Measurements from ENCODE around the gene WDSUB1. TPM values are rescaled to one million over a fixed set of nuclear protein-coding genes. Genes with fewer than 3 reads are reported as not detected.

Gene WDSUB1
- total and polyA plus RNA-seq, 8 donors: 11.3 to 17.9 (median 14.7) TPM

DNA sequence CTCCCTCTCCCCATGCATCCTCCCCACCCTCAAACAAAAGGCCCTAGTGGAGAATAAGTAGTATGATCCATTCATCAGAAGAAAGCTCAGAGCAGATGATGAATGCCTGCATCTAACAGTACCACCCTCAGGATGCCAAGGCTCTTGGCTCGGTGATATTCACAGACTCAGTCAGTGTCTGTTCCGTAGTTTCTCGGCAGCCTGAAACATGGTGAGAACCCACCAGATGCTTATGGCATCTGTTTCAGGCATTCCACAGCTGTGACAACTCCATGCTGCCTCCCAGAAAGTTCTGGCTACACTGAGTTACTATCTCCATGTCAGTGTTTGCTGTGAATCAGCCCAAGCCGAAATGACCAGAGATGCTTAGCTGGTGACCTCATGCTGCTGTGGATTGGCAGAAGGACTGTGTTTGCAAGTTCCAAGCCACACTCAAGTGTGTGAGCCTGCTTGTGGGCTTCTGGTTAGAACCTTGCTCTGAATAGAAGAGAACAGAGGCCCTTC, 83.9 kb downstream of the WDSUB1 start:
- peaks cover 0 to 32% of the 10 kb centered on the region in 2 donors for H3K36me3 ChIP-seq
- no peak overlapping the region for H3K4me3 ChIP-seq
- peak; percentile 75 for ATAC-seq
- peak overlapping the region in 1 of 2 donors; percentile 73 for H3K27ac ChIP-seq
- H3K4me1 ChIP-seq: peaks cover 8 to 22% of the 10 kb centered on the region in 2 donors
- DNase-seq: peak in 3 of 4 donors; percentile 61 to 78 (median 62)
- no peaks in the 10 kb centered on the region for H3K9me3 ChIP-seq
- no peaks in the 10 kb centered on the region for H3K27me3 ChIP-seq
- peak in 1 of 2 donors; percentile 12 for TF ChIP-seq CTCF (IDR thresholded peaks at IDR 0.05)
- intact Hi-C loops (cut with DNase I): no loop called here

DNA sequence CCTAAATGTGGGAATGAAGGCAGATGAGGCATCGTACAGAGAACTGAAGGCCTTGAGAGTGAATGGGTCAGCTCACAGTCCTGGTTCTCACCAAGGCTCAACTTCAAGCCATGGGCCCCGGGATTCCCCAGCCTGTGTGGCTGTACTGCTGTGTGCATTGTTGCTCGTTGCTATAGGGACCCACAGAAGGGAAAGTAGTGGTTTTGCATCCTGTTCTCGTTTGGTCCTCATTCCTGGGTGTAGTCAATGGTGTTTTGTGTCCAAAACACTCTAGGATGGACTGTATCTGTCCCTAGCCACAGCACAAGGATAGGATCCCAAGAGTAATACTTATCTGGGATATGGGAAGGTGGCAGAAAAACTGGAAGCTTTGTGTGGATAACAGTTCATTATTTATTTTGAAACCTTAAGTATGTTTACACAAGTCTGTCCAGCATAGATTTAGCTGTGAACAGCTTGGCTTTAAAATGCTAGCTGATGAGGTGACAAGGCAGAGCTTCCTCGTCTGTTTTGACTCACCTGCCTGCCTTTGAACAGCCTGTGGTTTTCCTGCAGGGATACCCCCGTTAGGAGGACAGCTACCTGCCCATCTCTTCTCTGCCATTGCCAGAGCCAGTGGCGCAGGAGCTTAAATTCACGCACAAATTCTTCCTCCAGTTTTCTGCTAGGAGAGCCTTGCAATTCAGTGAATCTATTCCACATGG, 85.0 kb downstream of the WDSUB1 start:
- peak overlapping the region in 1 of 2 donors; percentile 73 for H3K27ac ChIP-seq
- TF ChIP-seq CTCF (IDR thresholded peaks at IDR 0.05): no peak

DNA sequence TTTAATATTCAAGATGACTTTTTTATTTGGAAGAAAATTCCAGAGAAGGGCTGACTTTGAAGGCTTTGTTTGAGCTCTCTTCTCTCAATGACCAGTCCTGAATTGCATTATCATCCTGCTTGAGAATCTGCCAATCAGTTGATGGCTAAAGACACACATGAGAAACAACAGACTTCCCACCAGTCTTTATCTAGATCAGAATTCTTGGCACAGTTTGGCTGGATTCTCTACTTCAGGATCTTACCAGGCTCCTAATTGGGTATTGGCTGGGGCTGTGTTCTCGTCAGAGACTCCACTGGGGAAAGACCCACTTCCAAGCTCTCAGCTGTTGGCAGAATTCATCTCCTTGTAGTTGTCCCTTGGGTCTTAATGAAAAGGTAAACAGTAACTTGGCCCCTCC, 86.0 kb downstream of the WDSUB1 start:
- TF ChIP-seq CTCF (IDR thresholded peaks at IDR 0.05): no peak
- H3K36me3 ChIP-seq: peaks cover 0 to 43% of the 10 kb centered on the region in 2 donors
- H3K9me3 ChIP-seq: no peaks in the 10 kb centered on the region
- H3K27ac ChIP-seq: peak overlapping the region in 1 of 2 donors; percentile 73
- ATAC-seq: peak; percentile 31
- intact Hi-C loops (cut with DNase I): no loop called here
- H3K4me3 ChIP-seq: no peak overlapping the region
- peaks cover 8 to 22% of the 10 kb centered on the region in 2 donors for H3K4me1 ChIP-seq
- DNase-seq: no peak
- H3K27me3 ChIP-seq: no peaks in the 10 kb centered on the region

More for the DNA sequence above, 85.0 kb downstream of the WDSUB1 start:
- peaks cover 8 to 22% of the 10 kb centered on the region in 2 donors for H3K4me1 ChIP-seq
- intact Hi-C loops (cut with DNase I): no loop called here
- H3K9me3 ChIP-seq: no peaks in the 10 kb centered on the region
- no peaks in the 10 kb centered on the region for H3K27me3 ChIP-seq
- peaks cover 0 to 43% of the 10 kb centered on the region in 2 donors for H3K36me3 ChIP-seq
- no peak overlapping the region for H3K4me3 ChIP-seq
- DNase-seq: peak in 2 of 4 donors; percentile 67 to 83
- ATAC-seq: peak; percentile 61

DNA sequence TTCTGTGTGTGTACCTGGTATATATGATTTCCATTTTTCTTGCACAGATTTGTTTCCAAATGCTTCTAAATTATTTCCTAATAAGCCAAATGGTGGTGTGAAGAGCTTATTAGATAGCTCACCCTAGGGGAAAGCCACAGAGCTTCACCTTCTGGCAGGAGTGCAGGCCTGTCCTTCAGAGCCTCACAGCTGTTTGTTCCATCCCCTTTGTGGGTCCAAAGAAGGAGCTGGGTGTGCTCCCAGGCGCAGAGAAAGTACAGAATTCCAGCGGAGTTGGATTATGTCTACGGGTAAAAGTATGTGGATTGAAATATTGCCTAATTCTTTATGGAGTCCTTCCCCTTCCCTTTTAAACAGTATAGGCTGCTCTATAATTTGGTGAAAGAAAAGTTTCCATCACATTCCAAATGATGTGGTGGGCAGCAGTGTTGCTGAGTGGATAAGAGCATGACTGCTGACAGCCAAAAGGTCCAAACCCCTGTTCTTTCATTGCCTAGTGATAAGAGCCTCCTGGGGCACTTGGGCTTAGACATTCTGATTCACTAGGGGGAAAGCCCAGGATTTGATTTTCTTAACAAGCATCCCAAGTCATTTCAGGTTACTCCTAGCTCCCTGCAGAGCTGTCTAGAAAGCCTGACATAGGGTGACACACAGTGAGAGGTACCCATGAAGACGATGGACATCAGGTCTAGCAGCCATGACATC, 86.6 kb downstream of the WDSUB1 start:
- H3K27ac ChIP-seq: peak overlapping the region in 1 of 2 donors; percentile 73
- no peak for DNase-seq

More for the DNA sequence above, 86.6 kb downstream of the WDSUB1 start:
- ATAC-seq: no peak
- no peaks in the 10 kb centered on the region for H3K27me3 ChIP-seq
- peaks cover 0 to 44% of the 10 kb centered on the region in 2 donors for H3K36me3 ChIP-seq
- no peaks in the 10 kb centered on the region for H3K9me3 ChIP-seq
- no peak overlapping the region for H3K4me3 ChIP-seq
- intact Hi-C loops (cut with DNase I): no loop called here
- H3K4me1 ChIP-seq: peaks cover 8 to 22% of the 10 kb centered on the region in 2 donors
- TF ChIP-seq CTCF (IDR thresholded peaks at IDR 0.05): no peak
